Measurements from ENCODE around the gene SMCO4. TPM values are rescaled to one million over a fixed set of nuclear protein-coding genes. Genes with fewer than 3 reads are reported as not detected.

The SMCO4 gene
- total RNA-seq, 1 experiment from 2014 or later: 14.1 TPM

- intact Hi-C loops (cut with micrococcal nuclease; ENCODE audit: unreplicated experiment) (no loop called here), in situ Hi-C loops (cut with HindIII; ENCODE audit: low pct_unique_long_range_greater_than_20kb, low sequenced_read_pairs) (no loop called here)
- POLR2A ChIA-PET: no interaction called here
- BruUV-seq (replicated peaks): no TSS peak
- H3K4me1 ChIP-seq (ENCODE audit: control insufficient read depth, insufficient read depth, low read length): no peaks in the 10 kb centered on the region
- TF ChIP-seq REST (IDR thresholded peaks at IDR 0.05; ENCODE audit: insufficient read depth in 1 of 2, low read depth in 2 of 2, low read length in 1 of 2) (no peak), POLR2AphosphoS5 (IDR thresholded peaks at IDR 0.05; ENCODE audit: low read depth, low read length) (no peak), CTCF (IDR thresholded peaks at IDR 0.05) (no peak), TCF7L2 (IDR thresholded peaks at IDR 0.05; ENCODE audit: low read depth, low read length) (no peak), SIN3A (IDR thresholded peaks at IDR 0.05; ENCODE audit: borderline replicate concordance, insufficient read depth, low read depth, low read length) (no peak)
- no peaks in the 10 kb centered on the region for H3K9me3 ChIP-seq (ENCODE audit: control insufficient read depth, insufficient read depth, low read depth, low read length)
- no peaks in the 10 kb centered on the region for H3K36me3 ChIP-seq (ENCODE audit: control insufficient read depth, insufficient read depth, low read length)
- CTCF ChIA-PET: no interaction called here
- H3K4me3 ChIP-seq (ENCODE audit: low read depth in 2 of 2, low read length in 2 of 2): no peak overlapping the region
- H3K27ac ChIP-seq (ENCODE audit: low read length): no peak overlapping the region
- H3K27me3 ChIP-seq (ENCODE audit: control insufficient read depth, insufficient read depth, low read length): peaks cover 40% of the 10 kb centered on the region
- no peak for DNase-seq (ENCODE audit: low read depth, low spot score)
- ATAC-seq: no peak
These were observed 9.7 kb upstream of the SMCO4 start for GRCh38 chr11:93552874-93553273.

- BruUV-seq (replicated peaks): no TSS peak
- ATAC-seq: no peak
- H3K9me3 ChIP-seq (ENCODE audit: control insufficient read depth, insufficient read depth, low read depth, low read length): no peaks in the 10 kb centered on the region
- ChIA-PET POLR2A (no interaction called here), CTCF (no interaction called here)
- in situ Hi-C loops (cut with HindIII; ENCODE audit: low pct_unique_long_range_greater_than_20kb, low sequenced_read_pairs): no loop called here
- peaks cover 34% of the 10 kb centered on the region for H3K27me3 ChIP-seq (ENCODE audit: control insufficient read depth, insufficient read depth, low read length)
- H3K4me3 ChIP-seq (ENCODE audit: low read depth in 2 of 2, low read length in 2 of 2): no peak overlapping the region
- TF ChIP-seq REST (IDR thresholded peaks at IDR 0.05; ENCODE audit: insufficient read depth in 1 of 2, low read depth in 2 of 2, low read length in 1 of 2) (no peak), POLR2AphosphoS5 (IDR thresholded peaks at IDR 0.05; ENCODE audit: low read depth, low read length) (no peak), TCF7L2 (IDR thresholded peaks at IDR 0.05; ENCODE audit: low read depth, low read length) (no peak), SIN3A (IDR thresholded peaks at IDR 0.05; ENCODE audit: borderline replicate concordance, insufficient read depth, low read depth, low read length) (no peak), CTCF (IDR thresholded peaks at IDR 0.05) (no peak)
- DNase-seq (ENCODE audit: low read depth, low spot score): no peak
- H3K27ac ChIP-seq (ENCODE audit: low read length): no peak overlapping the region
- H3K4me1 ChIP-seq (ENCODE audit: control insufficient read depth, insufficient read depth, low read length): no peaks in the 10 kb centered on the region
- H3K36me3 ChIP-seq (ENCODE audit: control insufficient read depth, insufficient read depth, low read length): no peaks in the 10 kb centered on the region
- intact Hi-C loops (cut with micrococcal nuclease; ENCODE audit: unreplicated experiment): no loop called here
These were observed 6.8 kb upstream of the SMCO4 start for GRCh38 chr11:93549976-93550375.

Data from Panc1 (cell line).